HG02852 (cell line): ENCODE data around the gene NKAIN2.
"Not testable (repeated sequence)": the region's sequence is repeated elsewhere in the genome, so short reads cannot be mapped to it uniquely, and the experiment has no call there.

ENCODE experiments used
- ATAC-seq: cut with Tn5 transposase; IDR thresholded peaks from one replicate; pipeline ENCODE4 v1.9.1; 2021; ENCODE audit warnings: mild to moderate bottlenecking, moderate library complexity; ENCODE audit not compliant: unreplicated experiment

The NKAIN2 gene

GRCh38 chr6:123888771-123889513 is 85.3 kb downstream of the NKAIN2 start:
- ATAC-seq: no peak

- no peak for ATAC-seq
These were observed 91.7 kb downstream of the NKAIN2 start for GRCh38 chr6:123895346-123895745.

- ATAC-seq: no peak
These were observed 92.1 kb downstream of the NKAIN2 start for GRCh38 chr6:123895806-123896205.

- ATAC-seq: no peak
These were observed 93.2 kb downstream of the NKAIN2 start for GRCh38 chr6:123896869-123897268.

- ATAC-seq: no peak
These were observed 94.3 kb downstream of the NKAIN2 start for GRCh38 chr6:123897965-123898364.

GRCh38 chr6:123898665-123899064 is 95.0 kb downstream of the NKAIN2 start:
- no peak for ATAC-seq

GRCh38 chr6:123899745-123900144 is 96.1 kb downstream of the NKAIN2 start:
- ATAC-seq: no peak

GRCh38 chr6:123901436-123901835 is 97.8 kb downstream of the NKAIN2 start:
- no peak for ATAC-seq

- ATAC-seq: no peak
These were observed 99.2 kb downstream of the NKAIN2 start for GRCh38 chr6:123902738-123903313.

GRCh38 chr6:123904228-123904627 is 100.6 kb downstream of the NKAIN2 start:
- no peak for ATAC-seq

- ATAC-seq: no peak
These were observed 105.1 kb downstream of the NKAIN2 start for GRCh38 chr6:123908797-123909196.

GRCh38 chr6:123909989-123910388 is 106.3 kb downstream of the NKAIN2 start:
- no peak for ATAC-seq

GRCh38 chr6:123913863-123914262 is 110.2 kb downstream of the NKAIN2 start:
- no peak for ATAC-seq

- not testable (repeated sequence) for ATAC-seq
These were observed 119.7 kb downstream of the NKAIN2 start for GRCh38 chr6:123923379-123923778.

- peak; percentile 95 for ATAC-seq
These were observed 121.7 kb downstream of the NKAIN2 start for GRCh38 chr6:123925350-123925749.

- no peak for ATAC-seq
These were observed 122.3 kb downstream of the NKAIN2 start for GRCh38 chr6:123925842-123926399.

- no peak for ATAC-seq
These were observed 124.9 kb downstream of the NKAIN2 start for GRCh38 chr6:123928529-123928928.

GRCh38 chr6:123931928-123932327 is 128.3 kb downstream of the NKAIN2 start:
- no peak for ATAC-seq

GRCh38 chr6:123940551-123940950 is 136.9 kb downstream of the NKAIN2 start:
- ATAC-seq: no peak

- ATAC-seq: no peak
These were observed 138.2 kb downstream of the NKAIN2 start for GRCh38 chr6:123941855-123942254.

- no peak for ATAC-seq
These were observed 141.7 kb downstream of the NKAIN2 start for GRCh38 chr6:123945386-123945785.

- ATAC-seq: no peak
These were observed 150.3 kb downstream of the NKAIN2 start for GRCh38 chr6:123953920-123954319.
